HG02678 (cell line): ENCODE measurements around the gene IFNAR2.

Experiments used
- ATAC-seq: cut with Tn5 transposase; IDR thresholded peaks from one replicate; pipeline ENCODE4 v1.9.1; 2021; ENCODE audit warnings: mild to moderate bottlenecking, moderate library complexity; ENCODE audit not compliant: unreplicated experiment

IFNAR2 gene

GRCh38 chr21:33229784-33230544 lies at the start of gene IFNAR2:
TSS of gene IFNAR2 (plus strand) at chr21:33229938. CDS start at chr21:33241923, 11,985 bp downstream.
- peak; percentile 71 for ATAC-seq

GRCh38 chr21:33185852-33186251 lies 43.9 kb upstream of the IFNAR2 start:
- no peak for ATAC-seq

GRCh38 chr21:33187276-33187675 lies 42.5 kb upstream of the IFNAR2 start:
- ATAC-seq, result no peak

GRCh38 chr21:33189237-33189636 lies 40.5 kb upstream of the IFNAR2 start:
- ATAC-seq, result no peak

GRCh38 chr21:33189824-33190223 lies 39.9 kb upstream of the IFNAR2 start:
- ATAC-seq, result no peak

- ATAC-seq, result no peak
Measured at GRCh38 chr21:33196941-33197374, 32.8 kb upstream of the IFNAR2 start.

- ATAC-seq, result no peak
Measured at GRCh38 chr21:33197496-33197895, 32.2 kb upstream of the IFNAR2 start.

GRCh38 chr21:33198346-33199099 lies 31.2 kb upstream of the IFNAR2 start:
- no peak for ATAC-seq

GRCh38 chr21:33199100-33199464 lies 30.7 kb upstream of the IFNAR2 start:
- ATAC-seq, result no peak

- peak; percentile 61 for ATAC-seq
Measured at GRCh38 chr21:33199516-33200217, 30.1 kb upstream of the IFNAR2 start.

- no peak for ATAC-seq
Measured at GRCh38 chr21:33201956-33202355, 27.8 kb upstream of the IFNAR2 start.

GRCh38 chr21:33202464-33203363 lies 27.0 kb upstream of the IFNAR2 start:
- no peak for ATAC-seq

GRCh38 chr21:33203371-33203724 lies 26.4 kb upstream of the IFNAR2 start:
- no peak for ATAC-seq

- ATAC-seq, result no peak
Measured at GRCh38 chr21:33205476-33205875, 24.3 kb upstream of the IFNAR2 start.

- no peak for ATAC-seq
Measured at GRCh38 chr21:33206771-33207281, 22.9 kb upstream of the IFNAR2 start.

- ATAC-seq, result no peak
Measured at GRCh38 chr21:33207449-33208149, 22.1 kb upstream of the IFNAR2 start.

- ATAC-seq, result no peak
Measured at GRCh38 chr21:33208534-33208933, 21.2 kb upstream of the IFNAR2 start.

- no peak for ATAC-seq
Measured at GRCh38 chr21:33211305-33211704, 18.4 kb upstream of the IFNAR2 start.

- ATAC-seq, result no peak
Measured at GRCh38 chr21:33211732-33212131, 18.0 kb upstream of the IFNAR2 start.
